Measurements from ENCODE around the gene HMGN2.
"Not testable (repeated sequence)": the region's sequence is repeated elsewhere in the genome, so short reads cannot be mapped to it uniquely, and the experiment has no call there.

Gene HMGN2

GRCh38 chr1:26493267-26493666 lies 21.0 kb downstream of the HMGN2 start:
- DNase-seq (ENCODE audit: low read depth), result no peak
- no peak for TF ChIP-seq CTCF (IDR thresholded peaks at IDR 0.05; ENCODE audit: insufficient read depth, low read depth, low read length, missing control alignments)
- no peak overlapping the region for H3K4me3 ChIP-seq (ENCODE audit: low read length)

DNA sequence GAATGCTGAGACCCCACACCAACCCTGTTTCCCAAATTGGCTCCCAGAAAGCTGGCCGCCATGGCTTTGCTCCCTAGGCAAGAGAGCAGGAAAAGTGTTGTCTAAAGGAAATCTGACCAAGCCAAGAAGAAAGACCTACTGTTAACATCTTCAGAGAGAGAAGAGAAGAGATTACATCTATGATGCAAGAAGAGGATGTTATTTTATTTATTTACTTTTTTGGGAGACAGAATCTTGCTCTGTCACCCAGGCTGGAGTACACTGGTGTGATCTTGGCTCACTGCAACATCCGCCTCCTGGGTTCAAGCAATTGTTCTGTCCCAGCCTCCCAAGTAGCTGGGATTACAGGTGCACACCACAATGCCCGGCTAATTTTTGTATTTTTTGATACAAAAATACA lies 21.7 kb downstream of the HMGN2 start:
- no peak for TF ChIP-seq CTCF (IDR thresholded peaks at IDR 0.05; ENCODE audit: insufficient read depth, low read depth, low read length, missing control alignments)
- DNase-seq (ENCODE audit: low read depth), result no peak
- no peak overlapping the region for H3K4me3 ChIP-seq (ENCODE audit: low read length)

GRCh38 chr1:26496861-26497260 lies 24.6 kb downstream of the HMGN2 start:
- no peak for TF ChIP-seq CTCF (IDR thresholded peaks at IDR 0.05; ENCODE audit: insufficient read depth, low read depth, low read length, missing control alignments)
- no peak for DNase-seq (ENCODE audit: low read depth)
- no peak overlapping the region for H3K4me3 ChIP-seq (ENCODE audit: low read length)

DNA sequence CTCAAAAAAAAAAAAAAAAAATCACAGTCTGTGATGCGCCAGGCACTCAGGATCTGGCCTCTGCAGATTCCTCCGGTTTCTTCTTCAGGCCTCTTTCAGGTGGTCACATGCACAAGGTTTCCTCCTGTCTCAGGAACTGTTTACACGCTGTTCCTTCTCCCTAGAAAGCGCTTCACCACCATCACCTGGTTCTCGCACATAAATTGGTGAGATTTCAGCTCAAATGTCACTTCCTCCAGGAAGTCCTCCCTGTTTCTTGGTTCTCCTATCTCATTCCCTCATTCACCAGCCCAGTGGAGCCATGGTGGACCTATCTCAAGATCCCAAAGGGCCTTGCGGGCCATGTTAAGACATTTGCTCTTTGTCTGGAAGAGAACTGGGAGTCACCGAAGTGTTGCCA lies 26.7 kb downstream of the HMGN2 start:
- no peak for TF ChIP-seq CTCF (IDR thresholded peaks at IDR 0.05; ENCODE audit: insufficient read depth, low read depth, low read length, missing control alignments)
- no peak overlapping the region for H3K4me3 ChIP-seq (ENCODE audit: low read length)
- DNase-seq (ENCODE audit: low read depth), result no peak

DNA sequence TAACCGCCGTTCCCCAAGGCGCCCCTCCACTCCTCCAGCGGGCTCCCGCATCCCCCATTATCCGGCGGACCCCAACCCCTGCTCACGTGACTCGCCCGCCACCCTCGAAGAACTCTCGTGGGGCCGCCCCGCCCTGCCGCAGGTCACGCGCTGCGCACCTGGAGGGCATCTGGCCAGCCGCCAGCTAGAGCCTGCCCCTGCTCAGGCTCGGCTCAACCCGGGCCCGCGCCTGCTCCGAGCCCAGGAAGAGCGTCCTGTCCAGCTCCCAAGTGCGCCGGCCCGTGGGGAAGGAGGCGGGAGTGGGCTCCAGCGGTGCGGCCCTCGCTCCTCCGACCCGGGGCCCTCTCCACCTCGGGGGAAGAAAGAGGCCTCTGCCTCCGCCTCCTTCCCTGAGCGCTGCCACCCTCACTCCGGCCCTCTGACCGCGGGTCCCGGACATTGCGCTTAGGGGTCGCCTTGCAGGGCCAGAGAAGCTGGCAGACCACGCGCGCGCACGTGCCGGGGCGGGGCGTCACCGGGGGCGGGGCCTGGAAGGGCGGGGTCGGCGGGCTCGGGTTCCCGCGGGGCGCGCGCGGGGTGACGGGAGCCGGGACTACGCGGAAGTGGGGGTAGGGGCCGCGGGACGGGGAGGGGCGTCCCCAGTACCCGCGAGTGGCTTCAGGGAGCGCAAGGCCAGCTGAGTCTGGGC lies 28.4 kb downstream of the HMGN2 start:
- peak; percentile 69 for DNase-seq (ENCODE audit: low read depth)
- H3K4me3 ChIP-seq (ENCODE audit: low read length), result peak overlapping the region; percentile 72
- no peak for TF ChIP-seq CTCF (IDR thresholded peaks at IDR 0.05; ENCODE audit: insufficient read depth, low read depth, low read length, missing control alignments)

GRCh38 chr1:26510711-26511110 lies 38.5 kb downstream of the HMGN2 start:
- H3K4me3 ChIP-seq (ENCODE audit: low read length); DNase-seq (ENCODE audit: low read depth): not testable (repeated sequence)

GRCh38 chr1:26515836-26516235 lies 43.6 kb downstream of the HMGN2 start:
- DNase-seq (ENCODE audit: low read depth), result peak; percentile 56

DNA sequence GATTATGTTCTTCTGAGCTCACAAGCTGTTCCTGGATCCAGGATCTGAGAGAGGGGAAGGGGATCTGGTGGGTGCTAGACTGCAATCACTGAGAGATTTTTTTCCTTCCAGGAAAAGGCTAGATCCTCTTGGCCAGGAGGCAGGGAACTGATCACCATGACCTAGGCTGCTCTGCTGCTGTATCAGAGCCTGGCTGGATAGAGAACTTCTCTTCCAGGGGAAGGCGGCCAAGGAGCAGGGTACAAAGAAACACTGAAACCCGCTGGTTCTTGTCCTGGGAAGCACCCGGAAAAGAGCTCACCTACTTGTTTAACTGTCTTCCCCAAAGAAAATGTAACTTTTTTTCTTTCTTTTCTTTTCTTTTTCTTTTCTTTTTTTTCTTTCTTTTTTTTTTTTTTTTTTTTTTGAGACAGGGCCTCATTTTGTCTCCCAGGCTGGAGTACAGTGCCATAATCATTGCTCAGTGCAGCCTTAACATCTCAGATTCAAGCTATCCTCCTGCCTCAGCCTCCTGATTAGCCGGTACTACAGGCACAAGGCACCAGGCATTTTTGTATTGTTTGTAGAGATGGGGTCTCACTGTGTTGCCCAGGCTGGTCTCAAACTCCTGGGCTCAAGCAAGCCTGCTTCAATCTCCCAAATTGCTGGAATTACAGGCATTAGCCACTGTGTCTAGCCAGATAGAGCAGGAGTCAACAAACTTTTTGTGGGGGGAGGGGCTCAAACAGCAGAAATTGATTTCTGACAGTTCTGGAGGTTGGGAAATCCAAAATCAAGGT lies 44.9 kb downstream of the HMGN2 start:
- DNase-seq (ENCODE audit: low read depth), result no peak
- H3K4me3 ChIP-seq (ENCODE audit: low read length), result no peak overlapping the region
- TF ChIP-seq CTCF (IDR thresholded peaks at IDR 0.05; ENCODE audit: insufficient read depth, low read depth, low read length, missing control alignments), result no peak

More at GRCh38 chr1:26515836-26516235, 43.6 kb downstream of the HMGN2 start:
- H3K4me3 ChIP-seq (ENCODE audit: low read length), result not testable (repeated sequence)
